ENCODE data around the gene HCRTR1.

DNA sequence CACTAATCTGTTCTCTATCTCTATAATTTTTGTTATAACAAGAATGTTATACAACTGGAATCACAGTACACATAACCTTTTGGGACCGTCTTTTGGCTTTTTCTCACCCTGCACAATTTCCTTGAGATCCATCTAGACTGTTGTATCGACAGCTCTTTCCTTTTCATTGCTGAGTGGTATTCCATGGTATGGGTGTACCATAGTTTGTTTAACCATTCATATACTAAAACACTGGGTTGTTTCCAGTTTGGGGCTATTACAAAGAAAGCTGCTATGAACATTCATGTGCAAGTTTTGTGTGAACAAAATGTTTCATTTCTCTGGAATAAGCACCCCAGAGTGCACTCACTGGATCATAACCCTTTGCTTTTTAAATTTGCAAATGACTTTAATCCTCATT is 15.4 kb upstream of the HCRTR1 start:
- TF ChIP-seq, protein P1, sequence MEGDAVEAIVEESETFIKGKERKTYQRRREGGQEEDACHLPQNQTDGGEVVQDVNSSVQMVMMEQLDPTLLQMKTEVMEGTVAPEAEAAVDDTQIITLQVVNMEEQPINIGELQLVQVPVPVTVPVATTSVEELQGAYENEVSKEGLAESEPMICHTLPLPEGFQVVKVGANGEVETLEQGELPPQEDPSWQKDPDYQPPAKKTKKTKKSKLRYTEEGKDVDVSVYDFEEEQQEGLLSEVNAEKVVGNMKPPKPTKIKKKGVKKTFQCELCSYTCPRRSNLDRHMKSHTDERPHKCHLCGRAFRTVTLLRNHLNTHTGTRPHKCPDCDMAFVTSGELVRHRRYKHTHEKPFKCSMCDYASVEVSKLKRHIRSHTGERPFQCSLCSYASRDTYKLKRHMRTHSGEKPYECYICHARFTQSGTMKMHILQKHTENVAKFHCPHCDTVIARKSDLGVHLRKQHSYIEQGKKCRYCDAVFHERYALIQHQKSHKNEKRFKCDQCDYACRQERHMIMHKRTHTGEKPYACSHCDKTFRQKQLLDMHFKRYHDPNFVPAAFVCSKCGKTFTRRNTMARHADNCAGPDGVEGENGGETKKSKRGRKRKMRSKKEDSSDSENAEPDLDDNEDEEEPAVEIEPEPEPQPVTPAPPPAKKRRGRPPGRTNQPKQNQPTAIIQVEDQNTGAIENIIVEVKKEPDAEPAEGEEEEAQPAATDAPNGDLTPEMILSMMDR (IDR thresholded peaks at IDR 0.05; ENCODE audit: poor library complexity, severe bottlenecking): no peak
- TF ChIP-seq EZH2 (IDR thresholded peaks at IDR 0.05; ENCODE audit: borderline replicate concordance, insufficient read depth, low read length, poor library complexity, severe bottlenecking) (no peak), POLR2AphosphoS5 (IDR thresholded peaks at IDR 0.05) (no peak), SMC3 (conservative IDR thresholded peaks at IDR 0.05; ENCODE audit: poor library complexity) (no peak), TAF1 (IDR thresholded peaks at IDR 0.05; ENCODE audit: low read depth) (no peak), EP300 (conservative IDR thresholded peaks at IDR 0.05; ENCODE audit: poor library complexity, severe bottlenecking) (no peak)
- TF ChIP-seq, protein P2, sequence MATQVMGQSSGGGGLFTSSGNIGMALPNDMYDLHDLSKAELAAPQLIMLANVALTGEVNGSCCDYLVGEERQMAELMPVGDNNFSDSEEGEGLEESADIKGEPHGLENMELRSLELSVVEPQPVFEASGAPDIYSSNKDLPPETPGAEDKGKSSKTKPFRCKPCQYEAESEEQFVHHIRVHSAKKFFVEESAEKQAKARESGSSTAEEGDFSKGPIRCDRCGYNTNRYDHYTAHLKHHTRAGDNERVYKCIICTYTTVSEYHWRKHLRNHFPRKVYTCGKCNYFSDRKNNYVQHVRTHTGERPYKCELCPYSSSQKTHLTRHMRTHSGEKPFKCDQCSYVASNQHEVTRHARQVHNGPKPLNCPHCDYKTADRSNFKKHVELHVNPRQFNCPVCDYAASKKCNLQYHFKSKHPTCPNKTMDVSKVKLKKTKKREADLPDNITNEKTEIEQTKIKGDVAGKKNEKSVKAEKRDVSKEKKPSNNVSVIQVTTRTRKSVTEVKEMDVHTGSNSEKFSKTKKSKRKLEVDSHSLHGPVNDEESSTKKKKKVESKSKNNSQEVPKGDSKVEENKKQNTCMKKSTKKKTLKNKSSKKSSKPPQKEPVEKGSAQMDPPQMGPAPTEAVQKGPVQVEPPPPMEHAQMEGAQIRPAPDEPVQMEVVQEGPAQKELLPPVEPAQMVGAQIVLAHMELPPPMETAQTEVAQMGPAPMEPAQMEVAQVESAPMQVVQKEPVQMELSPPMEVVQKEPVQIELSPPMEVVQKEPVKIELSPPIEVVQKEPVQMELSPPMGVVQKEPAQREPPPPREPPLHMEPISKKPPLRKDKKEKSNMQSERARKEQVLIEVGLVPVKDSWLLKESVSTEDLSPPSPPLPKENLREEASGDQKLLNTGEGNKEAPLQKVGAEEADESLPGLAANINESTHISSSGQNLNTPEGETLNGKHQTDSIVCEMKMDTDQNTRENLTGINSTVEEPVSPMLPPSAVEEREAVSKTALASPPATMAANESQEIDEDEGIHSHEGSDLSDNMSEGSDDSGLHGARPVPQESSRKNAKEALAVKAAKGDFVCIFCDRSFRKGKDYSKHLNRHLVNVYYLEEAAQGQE (IDR thresholded peaks at IDR 0.05; ENCODE audit: borderline replicate concordance): no peak
